IMR-90 (cell line): ENCODE data around the gene DCAF11. TPM values are rescaled to one million over a fixed set of nuclear protein-coding genes. Genes with fewer than 3 reads are reported as not detected.
A peak's percentile ranks its signal among the peaks of the same experiment; 100 is the strongest.

ENCODE experiments used
- ATAC-seq: fragments of 200-7000 bp; cut with Tn5 transposase; 2 replicates; pipeline ENCODE4 v1.9.1; 2020; ENCODE audit warnings: low read depth, mild to moderate bottlenecking, moderate library complexity
- BruUV-seq: library from RNA; stranded (reverse); fragments of 400-500 nt; replicated peaks from 2 replicates; lab custom pipeline; 2021; lab: Mats Ljungman, UMichigan
- CTCF ChIA-PET: fragments of 300-600 bp; formaldehyde crosslinking; extraction: SDS; loops from one replicate; lab custom pipeline; 2021; ENCODE audit warnings: antibody characterized with exemption; lab: Yijun Ruan, JAX
- POLR2A ChIA-PET: fragments of 300-600 bp; sonication (Branson Sonifier 250); formaldehyde crosslinking; loops from one replicate; lab custom pipeline; 2022; ENCODE audit warnings: antibody characterized with exemption; ENCODE audit not compliant: unreplicated experiment; lab: Charles Lee
- DNase-seq: peaks from one replicate; pipeline ENCODE4 v3.0.0; 2013
- H2AFZ ChIP-seq: replicated peaks from 2 replicates; pipeline ENCODE3; 2013; ENCODE audit warnings: low read length, mild to moderate bottlenecking; ENCODE audit not compliant: poor library complexity
- H2AK5ac ChIP-seq: 2 replicates; pipeline ENCODE4 v1.6.1; 2013; ENCODE audit warnings: low read depth, low read length, inconsistent platforms
- H2AK9ac ChIP-seq: replicated peaks from 2 replicates; pipeline ENCODE3; 2013; ENCODE audit warnings: mild to moderate bottlenecking, low read depth, low read length, moderate library complexity; ENCODE audit not compliant: poor library complexity
- H2BK120ac ChIP-seq: 2 replicates; pipeline ENCODE4 v1.6.1; 2013; ENCODE audit warnings: low read depth, low read length, inconsistent platforms
- H2BK15ac ChIP-seq: 3 replicates; pipeline ENCODE4 v1.6.1; 2013; ENCODE audit warnings: low read depth, low read length, inconsistent platforms
- H2BK20ac ChIP-seq: 2 replicates; pipeline ENCODE4 v1.6.1; 2013; ENCODE audit warnings: low read depth, mild to moderate bottlenecking, inconsistent platforms, low read length, moderate library complexity
- H2BK5ac ChIP-seq: 2 replicates; pipeline ENCODE4 v1.6.1; 2013; ENCODE audit warnings: mild to moderate bottlenecking, low read depth, low read length, inconsistent platforms; ENCODE audit not compliant: poor library complexity, severe bottlenecking
- H3K14ac ChIP-seq: replicated peaks from 2 replicates; pipeline ENCODE4 v1.6.1; 2013; ENCODE audit warnings: low read depth, low read length, inconsistent platforms
- H3K18ac ChIP-seq: 2 replicates; pipeline ENCODE4 v1.6.1; 2013; ENCODE audit warnings: low read depth, low read length, control low read depth
- H3K23ac ChIP-seq: 2 replicates; pipeline ENCODE4 v1.6.1; 2013; ENCODE audit warnings: low read depth, low read length, inconsistent platforms
- H3K27ac ChIP-seq: 2 replicates; pipeline ENCODE4 v1.5.1; 2013; ENCODE audit warnings: mild to moderate bottlenecking, control low read depth, low read length; ENCODE audit not compliant: insufficient read depth
- H3K27me3 ChIP-seq: 2 replicates; pipeline ENCODE4 v1.6.1; 2013; ENCODE audit warnings: low read length; ENCODE audit not compliant: control insufficient read depth, insufficient read depth
- H3K36me3 ChIP-seq: 2 replicates; pipeline ENCODE4 v1.6.1; 2013; ENCODE audit warnings: low read length, mixed read lengths; ENCODE audit not compliant: control insufficient read depth, insufficient read depth
- H3K4ac ChIP-seq: 2 replicates; pipeline ENCODE4 v1.6.1; 2013; ENCODE audit warnings: low read depth, low read length, inconsistent platforms
- H3K4me1 ChIP-seq: 2 replicates; pipeline ENCODE4 v1.6.1; 2013; ENCODE audit warnings: low read length, mixed read lengths; ENCODE audit not compliant: control insufficient read depth, insufficient read depth
- H3K4me2 ChIP-seq: 2 replicates; pipeline ENCODE4 v1.6.1; 2013; ENCODE audit warnings: low read depth, mild to moderate bottlenecking, control low read depth, low read length, moderate library complexity
- H3K4me3 ChIP-seq: 2 replicates; pipeline ENCODE4 v1.5.1; 2013; ENCODE audit warnings: low read depth, mild to moderate bottlenecking, control low read depth, low read length, moderate library complexity; ENCODE audit not compliant: insufficient read depth
- H3K56ac ChIP-seq: 2 replicates; pipeline ENCODE4 v1.6.1; 2013; ENCODE audit warnings: low read length, inconsistent platforms; ENCODE audit not compliant: insufficient read depth; ENCODE audit errors: extremely low read depth
- H3K79me1 ChIP-seq, 2 experiments: 2 replicates each; pipeline ENCODE4 v1.6.1; 2013; ENCODE audit warnings: low read length in 2 of 2, inconsistent platforms in 1 of 2, low read depth in 1 of 2
- H3K9ac ChIP-seq: 2 replicates; pipeline ENCODE4 v1.6.1; 2013; ENCODE audit warnings: low read depth, low read length, control low read depth
- H3K9me1 ChIP-seq: 2 replicates; pipeline ENCODE4 v1.6.1; 2013; ENCODE audit warnings: low read length, inconsistent platforms; ENCODE audit not compliant: insufficient read depth
- H3K9me3 ChIP-seq: 2 replicates; pipeline ENCODE4 v1.6.1; 2013; ENCODE audit warnings: low read length; ENCODE audit not compliant: control insufficient read depth, insufficient read depth
- H4K20me1 ChIP-seq: 2 replicates; pipeline ENCODE4 v1.6.1; 2013; ENCODE audit warnings: low read length, inconsistent platforms; ENCODE audit not compliant: insufficient read depth
- H4K5ac ChIP-seq: 2 replicates; pipeline ENCODE4 v1.6.1; 2013; ENCODE audit warnings: mild to moderate bottlenecking, low read depth, low read length, control low read depth
- H4K8ac ChIP-seq, 2 experiments: 2 replicates each; pipeline ENCODE4 v1.6.1; 2013; ENCODE audit warnings: low read depth in 2 of 2, low read length in 2 of 2, control low read depth in 1 of 2, inconsistent platforms in 1 of 2
- H4K91ac ChIP-seq: 2 replicates; pipeline ENCODE4 v1.6.1; 2013; ENCODE audit warnings: low read depth, low read length, inconsistent platforms; ENCODE audit not compliant: insufficient read depth
- MAZ ChIP-seq: IDR thresholded peaks from 2 replicates; pipeline ENCODE4 v1.6.1; 2012; ENCODE audit warnings: low read depth, mild to moderate bottlenecking, low read length, improper control_type of control experiment, moderate library complexity, borderline replicate concordance
- WGBS, 2 experiments: methylation state at CpG; one replicate each; pipeline versions ENCODE4 v1.1.5 to v1.1.7; 2013; ENCODE audit warnings: missing lambda C conversion rate in 2 of 2; ENCODE audit not compliant: insufficient read length in 1 of 2; ENCODE audit errors: extremely low coverage in 2 of 2; 5-methylcytosine and 5-hydroxymethylcytosine counted together
- dilution Hi-C: fragments of 300-500 bp; cut with HindIII; formaldehyde crosslinking; loops from one replicate; pipeline ENCODE4 v1.14.3; 2018; ENCODE audit warnings: low sequenced_read_pairs; ENCODE audit not compliant: unreplicated experiment
- in situ Hi-C: fragments of 300-500 bp; cut with MboI; formaldehyde crosslinking; loops from 3 replicates; pipeline ENCODE4 v1.14.3; 2019; ENCODE audit warnings: low sequenced_read_pairs, inconsistent platforms, mixed read lengths
- intact Hi-C: fragments of 100-400 bp; cut with micrococcal nuclease; formaldehyde crosslinking; loops from 2 replicates; pipeline ENCODE4 v1.10.0; 2022
- polyA plus RNA-seq, 3 experiments: library from polyadenylated mRNA; depleted of rRNA; stranded (reverse); fragments of >200 nt; gene quantifications; 2 replicates each; pipeline ENCODE4 v1.2.3, GENCODE V29; 2012; ENCODE audit warnings: low replicate concordance in 1 of 3
- total RNA-seq: library from RNA; depleted of rRNA; stranded (reverse); fragments of >200 nt; gene quantifications from 2 replicates; pipeline ENCODE4 v1.2.3, GENCODE V29; 2012
- TF ChIP-seq, protein P1 (sequence below): fragments of 150-350 bp; IDR thresholded peaks from 2 replicates; pipeline ENCODE4 v1.6.1; 2017; ENCODE audit warnings: mild to moderate bottlenecking, antibody characterized with exemption, low read length, low read depth

Gene DCAF11
- total and polyA plus RNA-seq, 2 of the 4 experiments (the other 2 are of a cell fraction) = 21.0 to 52.0 TPM

DNA sequence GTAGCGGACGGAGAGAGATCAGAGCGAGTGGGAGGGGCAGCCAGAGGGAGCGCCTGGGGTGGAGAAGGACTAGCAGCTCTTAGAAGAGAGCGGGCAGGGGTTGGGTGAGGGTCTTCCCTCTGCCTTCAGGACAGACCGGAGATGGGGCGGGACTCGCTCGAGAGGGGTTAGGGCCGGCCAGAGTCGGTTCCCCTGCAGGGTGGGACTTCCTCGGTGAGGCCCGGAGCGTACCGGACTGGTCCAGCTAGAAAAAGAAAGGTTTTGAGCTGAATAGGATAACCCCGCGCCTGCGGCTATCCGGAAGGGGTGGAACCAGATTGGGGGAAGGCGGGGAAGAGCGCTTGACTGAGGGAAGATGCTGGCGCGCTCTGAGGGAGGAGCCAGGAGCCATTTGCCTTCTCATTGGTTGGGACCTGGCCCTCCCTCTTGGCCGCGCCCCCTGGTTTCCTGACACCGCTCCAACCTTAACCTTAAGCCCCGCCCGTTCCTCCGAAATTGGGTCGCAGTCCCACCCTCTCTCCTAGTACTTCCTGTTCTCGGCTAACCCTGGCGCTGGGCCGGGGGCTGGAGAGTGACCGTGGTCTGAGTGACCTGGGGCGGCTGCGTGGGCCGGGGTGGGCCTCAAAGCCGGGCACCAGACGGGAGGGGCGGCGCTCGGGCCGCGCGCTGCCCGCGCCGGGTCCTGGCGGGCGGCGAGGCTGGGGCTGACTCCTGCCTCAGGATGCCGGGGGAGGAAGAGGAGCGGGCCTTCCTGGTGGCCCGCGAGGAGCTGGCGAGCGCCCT is 32.6 kb downstream of the DCAF11 start, which contains the start of gene RNF31:
Gene RNF31, plus strand, starts transcription at position 521 of the 783 bp plus-strand sequence. Its CDS starts 201 bp downstream, at position 722.
- H3K56ac ChIP-seq = peak within 1 kb of the TSS; percentile 67
- H3K18ac ChIP-seq = no peak within 1 kb of the TSS
- peak within 1 kb of the TSS; percentile 82 for H2AK5ac ChIP-seq
- 1% methylated on average over 25 of the region's 57 CpGs; no CpG with 5 or more reads in 1 of the 2 experiments for WGBS, 2 experiments
- peak within 1 kb of the TSS; percentile 71 for H2BK5ac ChIP-seq
- ATAC-seq (peak; percentile 91), DNase-seq (peak; percentile 98)
- peaks cover 9% of the 10 kb centered on the region for H3K4me1 ChIP-seq
- no peaks in the 10 kb centered on the region for H3K27me3 ChIP-seq
- peak within 1 kb of the TSS; percentile 76 to 81 for H4K8ac ChIP-seq
- peak within 1 kb of the TSS; percentile 88 for H3K23ac ChIP-seq
- H3K4me2 ChIP-seq = peak within 1 kb of the TSS; percentile 96
- intact Hi-C loops = loop anchor here (2.0 kb wide), 1 partner anchor 150 kb away; no protein-coding TSS in a partner anchor
- no peaks in the 10 kb centered on the region for H3K9me3 ChIP-seq
- 0 out of 2 replicates have a peak within 1 kb of the TSS, but pooled peaks have one; percentile 3 for H2BK120ac ChIP-seq
- peak within 1 kb of the TSS; percentile 72 for H3K14ac ChIP-seq
- H4K91ac ChIP-seq = peak within 1 kb of the TSS; percentile 75
- H2AFZ ChIP-seq = peak within 1 kb of the TSS; percentile 91
- peaks cover 15% of the 10 kb centered on the region for H3K9me1 ChIP-seq
- H4K5ac ChIP-seq = peak within 1 kb of the TSS; percentile 46
- peak within 1 kb of the TSS; percentile 10; the same call in 1 of the 3 replicates for H2BK15ac ChIP-seq
- peak within 1 kb of the TSS; percentile 96 for H3K9ac ChIP-seq
- H3K4me3 ChIP-seq = peak within 1 kb of the TSS; percentile 86
- BruUV-seq = no TSS peak
- TF ChIP-seq MAZ = peak; percentile 71; the same call in 1 of the 2 replicates
- TF ChIP-seq, protein P1, sequence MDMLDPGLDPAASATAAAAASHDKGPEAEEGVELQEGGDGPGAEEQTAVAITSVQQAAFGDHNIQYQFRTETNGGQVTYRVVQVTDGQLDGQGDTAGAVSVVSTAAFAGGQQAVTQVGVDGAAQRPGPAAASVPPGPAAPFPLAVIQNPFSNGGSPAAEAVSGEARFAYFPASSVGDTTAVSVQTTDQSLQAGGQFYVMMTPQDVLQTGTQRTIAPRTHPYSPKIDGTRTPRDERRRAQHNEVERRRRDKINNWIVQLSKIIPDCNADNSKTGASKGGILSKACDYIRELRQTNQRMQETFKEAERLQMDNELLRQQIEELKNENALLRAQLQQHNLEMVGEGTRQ = no peak
- peaks cover 35 to 75% of the 10 kb centered on the region in 2 experiments for H3K79me1 ChIP-seq
- in situ Hi-C loops = loop anchor here (25.0 kb wide), 2 partner anchors 835 to 1060 kb away; partner anchors contain the start of genes ACIN1, BCL2L2, C14orf119 and PABPN1
- H2AK9ac ChIP-seq = peak within 1 kb of the TSS; percentile 92
- CTCF ChIA-PET = interaction anchor here (0.6 to 4.3 kb wide), 4 partner anchors 9 to 39 kb away, joined by 3 to 14 read pairs (median 3); partner anchors contain the start of gene IRF9
- no peak within 1 kb of the TSS for H2BK20ac ChIP-seq
- POLR2A ChIA-PET = interaction anchor here (1.0 to 1.4 kb wide), 2 partner anchors 11 to 33 kb away, joined by 3 to 6 read pairs; partner anchors contain the start of genes DCAF11, NRL and PSME1
- peak within 1 kb of the TSS; percentile 76 for H3K4ac ChIP-seq
- H3K27ac ChIP-seq = peak within 1 kb of the TSS; percentile 79
- peaks cover 10% of the 10 kb centered on the region for H4K20me1 ChIP-seq
- dilution Hi-C loops = no loop called here
- peaks cover 31% of the 10 kb centered on the region for H3K36me3 ChIP-seq
